ENCODE results near the gene DNAJB6. TPM values are rescaled to one million over a fixed set of nuclear protein-coding genes. Genes with fewer than 3 reads are reported as not detected.
"Not testable (repeated sequence)": the region's sequence is repeated elsewhere in the genome, so short reads cannot be mapped to it uniquely, and the experiment has no call there.

Gene DNAJB6
- total RNA-seq, 1 donor: 86.6 TPM

DNA sequence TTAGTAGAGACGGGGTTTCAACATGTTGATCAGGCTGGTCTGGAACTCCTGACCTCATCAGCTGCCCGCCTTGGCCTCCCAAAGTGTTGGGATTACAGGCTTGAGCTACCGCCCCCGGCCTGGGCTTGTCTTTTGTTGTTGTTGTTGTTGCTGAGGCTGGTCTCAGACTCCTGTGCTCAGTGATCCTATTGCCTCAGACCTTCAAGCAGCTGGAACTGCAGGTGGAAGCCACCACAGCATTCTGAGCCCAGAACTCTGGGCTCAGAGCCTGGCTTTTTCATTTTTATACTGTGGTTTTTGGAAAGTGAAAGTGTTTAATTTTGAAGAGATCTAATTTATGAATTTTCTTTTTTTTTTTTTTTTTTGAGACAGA, 16.2 kb upstream of the DNAJB6 start:
- no peak for TF ChIP-seq CTCF (IDR thresholded peaks at IDR 0.05; ENCODE audit: insufficient read depth, low read length)
- DNase-seq (ENCODE audit: low read depth): peak; percentile 50
- no peak overlapping the region for H3K4me3 ChIP-seq (ENCODE audit: low read depth, low read length)

DNA sequence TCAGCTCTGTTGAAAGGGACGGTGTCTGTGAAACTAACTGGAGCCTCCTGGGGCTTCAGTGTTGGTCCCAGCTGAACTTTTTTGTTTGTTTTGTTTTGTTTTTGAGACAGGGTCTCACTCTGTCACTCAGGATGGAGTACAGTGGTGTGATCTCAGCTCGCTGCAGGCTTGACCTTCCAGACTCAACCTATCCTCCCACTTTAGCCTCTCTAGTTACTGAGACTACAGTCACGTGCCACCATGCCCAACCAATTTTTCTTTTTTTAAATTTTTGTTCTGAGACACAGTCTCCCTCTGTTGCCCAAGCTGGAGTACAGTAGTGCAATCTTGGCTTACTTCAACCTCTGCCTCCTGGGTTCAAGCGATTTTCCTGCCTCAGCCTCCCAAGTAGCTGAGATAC, 13.4 kb upstream of the DNAJB6 start:
- no peak for DNase-seq (ENCODE audit: low read depth)
- H3K4me3 ChIP-seq (ENCODE audit: low read depth, low read length): no peak overlapping the region
- no peak for TF ChIP-seq CTCF (IDR thresholded peaks at IDR 0.05; ENCODE audit: insufficient read depth, low read length)

DNA sequence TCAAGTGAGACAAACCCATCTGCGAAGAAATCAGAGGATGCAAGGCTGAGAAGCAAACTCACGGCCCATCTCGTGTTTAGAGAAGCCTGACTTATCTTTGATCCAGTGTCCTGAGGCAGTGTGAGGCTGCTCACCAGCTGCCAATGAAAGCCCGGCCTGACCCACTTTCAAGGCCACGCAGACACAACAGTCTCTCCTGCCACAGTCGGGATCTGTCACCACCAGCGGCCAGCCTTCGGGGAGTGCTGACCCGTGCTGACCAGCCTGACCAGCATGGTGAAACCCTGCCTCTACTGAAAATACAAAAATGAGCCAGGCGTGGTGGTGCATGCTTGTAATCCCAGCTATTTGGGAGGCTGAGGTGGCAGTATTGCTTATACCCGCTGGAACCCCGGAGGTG, 7.4 kb upstream of the DNAJB6 start:
- no peak for DNase-seq (ENCODE audit: low read depth)
- H3K4me3 ChIP-seq (ENCODE audit: low read depth, low read length): no peak overlapping the region
- no peak for TF ChIP-seq CTCF (IDR thresholded peaks at IDR 0.05; ENCODE audit: insufficient read depth, low read length)

GRCh38 chr7:157330567-157330966, 6.2 kb upstream of the DNAJB6 start:
- not testable (repeated sequence) for H3K4me3 ChIP-seq (ENCODE audit: low read depth, low read length)

DNA sequence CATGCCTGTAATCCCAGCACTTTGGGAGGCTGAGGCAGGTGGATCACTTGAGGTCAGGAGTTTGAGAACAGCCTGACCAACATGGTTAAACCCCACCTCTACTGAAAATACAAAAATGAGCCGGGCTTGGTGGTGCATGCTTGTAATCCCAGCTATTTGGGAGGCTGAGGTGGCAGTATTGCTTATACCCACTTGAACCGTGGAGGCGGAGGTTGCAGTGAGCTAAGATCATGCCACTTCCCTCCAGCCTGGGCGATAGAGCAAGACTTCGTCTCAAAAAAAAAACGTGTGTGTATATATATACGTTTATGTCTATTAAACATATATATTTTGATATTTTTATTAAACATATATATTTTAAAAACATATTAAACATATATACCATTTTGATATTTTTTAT, 5.8 kb upstream of the DNAJB6 start:
- H3K4me3 ChIP-seq (ENCODE audit: low read depth, low read length); DNase-seq (ENCODE audit: low read depth): not testable (repeated sequence)

More at GRCh38 chr7:157330567-157330966, 6.2 kb upstream of the DNAJB6 start:
- not testable (repeated sequence) for DNase-seq (ENCODE audit: low read depth)

GRCh38 chr7:157335236-157335635, 1.6 kb upstream of the DNAJB6 start:
- DNase-seq (ENCODE audit: low read depth): no peak
- no peak overlapping the region for H3K4me3 ChIP-seq (ENCODE audit: low read depth, low read length)
- TF ChIP-seq CTCF (IDR thresholded peaks at IDR 0.05; ENCODE audit: insufficient read depth, low read length): no peak

DNA sequence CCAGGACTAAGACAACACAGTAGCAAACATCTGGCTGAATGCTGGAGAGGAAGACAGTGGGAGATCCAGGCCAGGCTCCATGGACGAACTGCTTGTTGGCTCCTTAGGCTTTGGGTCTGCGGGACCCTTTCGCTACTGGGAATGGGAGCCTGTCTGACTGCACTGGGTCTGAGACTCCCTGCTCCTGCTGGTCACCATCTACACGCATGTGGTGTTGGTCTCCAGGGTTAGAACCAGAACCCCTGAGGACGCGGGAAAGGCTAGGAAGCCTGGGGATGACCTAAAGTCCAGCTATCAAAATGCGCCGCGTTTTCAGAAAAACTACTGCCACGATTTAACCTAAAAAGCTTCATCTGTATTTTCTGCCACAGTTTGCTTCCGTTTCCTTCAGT, 817 bp upstream of the DNAJB6 start:
- no peak for TF ChIP-seq CTCF (IDR thresholded peaks at IDR 0.05; ENCODE audit: insufficient read depth, low read length)

GRCh38 chr7:157337316-157338149, 729 bp downstream of the DNAJB6 start:
- H3K4me3 ChIP-seq (ENCODE audit: low read depth, low read length): peak overlapping the region; percentile 89
- peak; percentile 58 for DNase-seq (ENCODE audit: low read depth)
- no peak for TF ChIP-seq CTCF (IDR thresholded peaks at IDR 0.05; ENCODE audit: insufficient read depth, low read length)

More for the DNA sequence above, 817 bp upstream of the DNAJB6 start:
- no peak for DNase-seq (ENCODE audit: low read depth)
- peak overlapping the region; percentile 75 for H3K4me3 ChIP-seq (ENCODE audit: low read depth, low read length)
